ENCODE data around the gene FAM149A. TPM values are rescaled to one million over a fixed set of nuclear protein-coding genes. Genes with fewer than 3 reads are reported as not detected.

FAM149A gene
- total RNA-seq, 1 experiment from 2014 or later: 6.6 TPM

DNA sequence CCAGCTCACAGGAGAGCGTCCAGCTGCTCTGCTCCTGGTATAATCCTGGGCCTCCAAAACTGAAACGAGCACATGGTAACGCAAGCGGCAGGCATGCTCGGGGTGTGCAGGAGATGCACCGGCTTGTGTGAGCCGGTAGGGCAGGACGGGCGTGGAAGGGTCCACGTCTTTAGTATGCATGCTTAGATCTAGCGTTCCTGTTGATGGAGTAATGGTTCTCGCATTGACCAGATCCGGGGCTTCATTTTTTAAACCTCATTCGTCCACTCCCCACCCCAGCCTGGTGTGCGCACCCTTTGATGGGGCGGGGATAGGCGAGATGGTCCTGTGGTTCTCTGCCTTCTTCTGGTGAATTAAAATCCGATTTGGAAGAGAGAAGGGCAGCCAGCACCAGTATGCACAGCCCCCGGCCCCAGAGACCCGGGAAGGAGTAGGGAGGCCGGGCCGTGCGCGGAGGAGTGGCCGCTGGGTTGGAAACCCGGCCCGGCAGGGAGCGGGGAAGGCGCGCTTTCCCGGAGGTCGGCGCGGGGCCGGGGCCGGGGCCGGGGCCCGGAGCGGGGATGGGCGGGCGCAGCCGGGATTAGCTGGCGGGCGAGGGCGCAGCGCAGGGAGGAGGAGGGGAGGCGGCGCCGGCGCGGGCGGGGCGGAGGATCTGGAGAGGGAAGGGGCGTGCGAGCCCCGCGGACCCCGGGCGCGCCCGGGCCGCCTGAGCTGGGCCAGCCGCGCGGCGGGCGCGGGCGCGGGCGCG is 39.9 kb downstream of the FAM149A start:
- BruUV-seq (replicated peaks): no TSS peak
- no peaks in the 10 kb centered on the region for H3K27me3 ChIP-seq (replicated peaks; ENCODE audit: control insufficient read depth, insufficient read depth, low read length)
- H3K36me3 ChIP-seq (ENCODE audit: control insufficient read depth, insufficient read depth, low read length): no peaks in the 10 kb centered on the region
- H3K9me3 ChIP-seq: no peaks in the 10 kb centered on the region
- DNase-seq: peak; percentile 48 to 60
- CTCF ChIA-PET: interaction anchor here (0.6 kb wide), 2 partner anchors 802 to 971 kb away, joined by 3 to 4 read pairs; no protein-coding TSS in a partner anchor
- POLR2A ChIA-PET: interaction anchor here (0.6 kb wide), 2 partner anchors 42 to 362 kb away, joined by 3 read pairs; no protein-coding TSS in a partner anchor
- intact Hi-C loops (cut with micrococcal nuclease; ENCODE audit: unreplicated experiment): loop anchor here (2.0 to 5.0 kb wide), 2 partner anchors 40 to 48 kb away; partner anchors contain the start of genes CYP4V2 and FAM149A
- H3K27me3 Mint-ChIP-seq (ENCODE audit: insufficient read depth, unreplicated experiment): peaks cover 6% of the 10 kb centered on the region
- no peaks in the 10 kb centered on the region for H3K9me3 Mint-ChIP-seq (ENCODE audit: unreplicated experiment)
- peak overlapping the region; percentile 73 for H3K4me3 Mint-ChIP-seq (ENCODE audit: unreplicated experiment)
- peaks cover 7% of the 10 kb centered on the region for H3K4me1 Mint-ChIP-seq (ENCODE audit: low read depth, unreplicated experiment)
- H3K36me3 Mint-ChIP-seq (ENCODE audit: insufficient read depth, unreplicated experiment): no peaks in the 10 kb centered on the region
- TF ChIP-seq, protein P1, sequence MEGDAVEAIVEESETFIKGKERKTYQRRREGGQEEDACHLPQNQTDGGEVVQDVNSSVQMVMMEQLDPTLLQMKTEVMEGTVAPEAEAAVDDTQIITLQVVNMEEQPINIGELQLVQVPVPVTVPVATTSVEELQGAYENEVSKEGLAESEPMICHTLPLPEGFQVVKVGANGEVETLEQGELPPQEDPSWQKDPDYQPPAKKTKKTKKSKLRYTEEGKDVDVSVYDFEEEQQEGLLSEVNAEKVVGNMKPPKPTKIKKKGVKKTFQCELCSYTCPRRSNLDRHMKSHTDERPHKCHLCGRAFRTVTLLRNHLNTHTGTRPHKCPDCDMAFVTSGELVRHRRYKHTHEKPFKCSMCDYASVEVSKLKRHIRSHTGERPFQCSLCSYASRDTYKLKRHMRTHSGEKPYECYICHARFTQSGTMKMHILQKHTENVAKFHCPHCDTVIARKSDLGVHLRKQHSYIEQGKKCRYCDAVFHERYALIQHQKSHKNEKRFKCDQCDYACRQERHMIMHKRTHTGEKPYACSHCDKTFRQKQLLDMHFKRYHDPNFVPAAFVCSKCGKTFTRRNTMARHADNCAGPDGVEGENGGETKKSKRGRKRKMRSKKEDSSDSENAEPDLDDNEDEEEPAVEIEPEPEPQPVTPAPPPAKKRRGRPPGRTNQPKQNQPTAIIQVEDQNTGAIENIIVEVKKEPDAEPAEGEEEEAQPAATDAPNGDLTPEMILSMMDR (IDR thresholded peaks at IDR 0.05; ENCODE audit: insufficient read depth in 1 of 2, low read depth in 1 of 2, low read length in 1 of 2, severe bottlenecking in 1 of 2, unreplicated experiment in 1 of 2): no peak
- H3K4me1 ChIP-seq: 0 out of 2 replicates have a peak, but pooled peaks cover 4% of the 10 kb centered on the region
- peak overlapping the region; percentile 36 for H3K4me3 ChIP-seq (ENCODE audit: low read depth, low read length)
- H3K27ac Mint-ChIP-seq (ENCODE audit: unreplicated experiment): no peak overlapping the region

DNA sequence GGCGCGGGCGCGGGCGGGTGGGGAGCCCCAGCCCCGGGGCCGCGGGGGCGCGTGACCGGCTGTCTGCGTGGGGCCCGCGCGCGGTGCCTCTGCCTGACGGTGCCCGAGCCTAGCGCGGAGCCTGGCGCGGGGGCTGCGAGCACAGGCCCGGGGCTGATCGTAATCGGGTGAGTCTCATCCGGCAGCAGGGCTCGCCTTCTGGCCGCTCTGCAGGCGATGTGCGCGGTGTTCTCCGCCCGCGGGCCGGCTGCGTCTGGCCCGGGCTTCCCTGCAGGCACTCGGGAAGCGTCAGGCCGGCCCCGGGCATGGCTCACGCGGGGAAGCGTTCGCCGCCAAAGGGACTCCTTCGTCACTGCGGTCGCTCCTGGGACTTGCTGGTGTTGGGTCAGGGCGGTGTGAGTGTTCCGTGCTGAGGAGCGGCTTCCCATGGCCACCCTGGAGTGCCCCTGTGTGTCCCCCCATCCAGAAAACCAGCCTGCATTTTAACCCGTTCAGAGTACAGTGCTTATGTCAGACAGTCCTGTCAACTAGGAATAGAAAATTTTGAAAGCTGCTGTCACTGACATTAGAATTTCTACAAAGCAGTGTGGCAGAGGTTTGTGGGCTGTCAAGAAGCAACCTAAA is 40.6 kb downstream of the FAM149A start:
- intact Hi-C loops (cut with micrococcal nuclease; ENCODE audit: unreplicated experiment): loop anchor here (2.0 to 5.0 kb wide), 2 partner anchors 40 to 47 kb away; partner anchors contain the start of genes CYP4V2 and FAM149A
- Histone ChIP-seq H3K36me3 (ENCODE audit: control insufficient read depth, insufficient read depth, low read length) (no peaks in the 10 kb centered on the region), H3K4me3 (ENCODE audit: low read depth, low read length) (peak overlapping the region; percentile 38), H3K27me3 (replicated peaks; ENCODE audit: control insufficient read depth, insufficient read depth, low read length) (no peaks in the 10 kb centered on the region), H3K4me1 (0 out of 2 replicates have a peak, but pooled peaks cover 4% of the 10 kb centered on the region), H3K9me3 (no peaks in the 10 kb centered on the region)
- no peaks in the 10 kb centered on the region for H3K9me3 Mint-ChIP-seq (ENCODE audit: unreplicated experiment)
- ChIA-PET CTCF (interaction anchor here (0.6 kb wide), 2 partner anchors 801 to 971 kb away, joined by 3 to 4 read pairs; no protein-coding TSS in a partner anchor), POLR2A (interaction anchor here (0.6 kb wide), 2 partner anchors 248 to 361 kb away, joined by 3 read pairs; no protein-coding TSS in a partner anchor)
- peaks cover 7% of the 10 kb centered on the region for H3K4me1 Mint-ChIP-seq (ENCODE audit: low read depth, unreplicated experiment)
- H3K27ac Mint-ChIP-seq (ENCODE audit: unreplicated experiment): no peak overlapping the region
- H3K4me3 Mint-ChIP-seq (ENCODE audit: unreplicated experiment): peak overlapping the region; percentile 73
- peak in 1 of 2 experiments; percentile 51 for DNase-seq
- H3K27me3 Mint-ChIP-seq (ENCODE audit: insufficient read depth, unreplicated experiment): peaks cover 6% of the 10 kb centered on the region
- TF ChIP-seq, protein P1 (IDR thresholded peaks at IDR 0.05; ENCODE audit: insufficient read depth in 1 of 2, low read depth in 1 of 2, low read length in 1 of 2, severe bottlenecking in 1 of 2, unreplicated experiment in 1 of 2): no peak
- H3K36me3 Mint-ChIP-seq (ENCODE audit: insufficient read depth, unreplicated experiment): no peaks in the 10 kb centered on the region
- BruUV-seq (replicated peaks): no TSS peak

DNA sequence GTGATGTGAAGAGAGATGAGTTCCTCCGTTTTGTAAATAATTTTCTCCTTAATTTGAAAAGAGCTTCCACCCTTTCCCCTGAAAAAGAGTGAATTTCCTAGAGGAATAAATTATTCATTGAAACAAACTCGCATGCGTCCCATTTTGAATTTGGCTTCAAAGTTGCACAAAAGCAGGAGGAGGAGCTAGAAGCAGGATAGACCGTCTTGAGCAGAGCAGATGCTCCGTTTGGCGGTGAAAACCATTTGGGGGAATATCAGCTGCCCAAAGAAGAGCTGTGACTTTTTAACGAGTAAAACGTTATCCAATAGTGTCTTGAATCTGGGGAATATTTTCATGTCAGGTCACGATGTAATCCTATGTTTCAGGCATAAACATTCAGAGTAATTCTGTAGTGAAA is 42.0 kb downstream of the FAM149A start:
- Histone ChIP-seq H3K36me3 (ENCODE audit: control insufficient read depth, insufficient read depth, low read length) (no peaks in the 10 kb centered on the region), H3K27me3 (replicated peaks; ENCODE audit: control insufficient read depth, insufficient read depth, low read length) (no peaks in the 10 kb centered on the region), H3K9me3 (no peaks in the 10 kb centered on the region), H3K4me1 (0 out of 2 replicates have a peak, but pooled peaks cover 4% of the 10 kb centered on the region), H3K4me3 (ENCODE audit: low read depth, low read length) (no peak overlapping the region)
- H3K9me3 Mint-ChIP-seq (ENCODE audit: unreplicated experiment): no peaks in the 10 kb centered on the region
- ChIA-PET POLR2A (no interaction called here), CTCF (no interaction called here)
- TF ChIP-seq, protein P1 (IDR thresholded peaks at IDR 0.05; ENCODE audit: insufficient read depth in 1 of 2, low read depth in 1 of 2, low read length in 1 of 2, severe bottlenecking in 1 of 2, unreplicated experiment in 1 of 2): no peak
- H3K36me3 Mint-ChIP-seq (ENCODE audit: insufficient read depth, unreplicated experiment): no peaks in the 10 kb centered on the region
- H3K4me3 Mint-ChIP-seq (ENCODE audit: unreplicated experiment): no peak overlapping the region
- no peak overlapping the region for H3K27ac Mint-ChIP-seq (ENCODE audit: unreplicated experiment)
- DNase-seq: no peak
- no TSS peak for BruUV-seq (replicated peaks)
- H3K27me3 Mint-ChIP-seq (ENCODE audit: insufficient read depth, unreplicated experiment): peaks cover 6% of the 10 kb centered on the region
- peaks cover 7% of the 10 kb centered on the region for H3K4me1 Mint-ChIP-seq (ENCODE audit: low read depth, unreplicated experiment)
- intact Hi-C loops (cut with micrococcal nuclease; ENCODE audit: unreplicated experiment): no loop called here
